ENCODE results near the gene PAQR8. TPM values are rescaled to one million over a fixed set of nuclear protein-coding genes. Genes with fewer than 3 reads are reported as not detected.

PAQR8 gene
- total and polyA plus RNA-seq, 2 of the 13 experiments (the other 11 are each of a cell fraction or from before 2014, with no cell fraction given): 37.7 to 50.7 TPM

DNA sequence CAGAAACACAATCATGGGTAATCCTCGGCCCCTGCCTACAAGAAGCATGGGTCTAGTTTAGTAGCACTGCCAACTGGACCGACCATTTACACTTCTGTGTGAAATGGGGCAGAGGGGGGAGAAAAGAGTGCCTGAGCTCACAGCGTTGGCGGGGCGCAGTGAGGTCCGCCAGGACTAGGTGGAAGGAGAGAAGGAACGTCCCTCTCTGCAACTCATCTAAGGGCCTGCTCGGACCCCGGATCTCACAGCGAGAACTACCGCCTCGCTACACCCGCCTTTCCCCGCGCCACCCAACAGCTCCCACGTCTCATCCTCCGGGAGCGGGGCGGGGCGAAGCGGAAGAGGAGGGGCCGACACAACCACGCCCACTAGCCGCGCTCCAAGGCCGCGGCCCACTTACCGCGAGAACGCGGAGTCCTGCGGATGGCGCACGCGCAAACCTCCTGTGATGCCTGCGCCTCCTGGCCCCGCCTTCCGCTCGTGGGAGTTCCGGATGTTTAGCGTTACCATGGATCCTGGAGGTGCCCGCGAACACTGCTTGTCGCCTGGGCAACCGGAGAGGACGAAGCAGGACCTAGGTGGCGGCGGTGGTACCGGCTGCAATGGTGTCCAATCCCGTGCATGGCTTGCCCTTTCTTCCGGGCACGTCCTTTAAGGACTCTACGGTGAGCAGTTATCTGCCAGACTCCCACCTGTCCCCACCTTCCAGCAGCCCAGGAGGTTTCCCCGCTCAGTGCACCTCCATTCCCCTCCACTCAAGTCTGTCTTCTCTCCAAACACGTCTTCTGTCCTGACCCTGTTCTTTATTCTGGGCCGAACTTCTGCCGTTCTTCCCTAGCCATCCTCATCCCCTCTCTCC, 58.1 kb downstream of the PAQR8 start, which contains the start of gene EFHC1 (continued):
- TF ChIP-seq HCFC1 (IDR thresholded peaks at IDR 0.05; ENCODE audit: low read depth, low read length) (peak; percentile 58; the same call in 1 of the 2 replicates), SIX1 (CRISPR knock-in tag; IDR thresholded peaks at IDR 0.05; ENCODE audit: borderline replicate concordance) (no peak), HNRNPLL (IDR thresholded peaks at IDR 0.05; ENCODE audit: low read depth, low read length, poor library complexity, severe bottlenecking) (peak; percentile 87), KMT2A (CRISPR knock-in tag; IDR thresholded peaks at IDR 0.05) (peak; percentile 90; the same call in 1 of the 2 replicates), RAD51 (IDR thresholded peaks at IDR 0.05; ENCODE audit: borderline replicate concordance) (no peak), CCAR2 (optimal IDR thresholded peaks at IDR 0.05; ENCODE audit: low read depth, low read length) (no peak), ZNF253 (CRISPR knock-in tag; IDR thresholded peaks at IDR 0.05; ENCODE audit: borderline replicate concordance) (no peak), ZNF3 (CRISPR knock-in tag; IDR thresholded peaks at IDR 0.05) (peak; percentile 47; the same call in 1 of the 2 replicates)
- TF ChIP-seq, protein P1, sequence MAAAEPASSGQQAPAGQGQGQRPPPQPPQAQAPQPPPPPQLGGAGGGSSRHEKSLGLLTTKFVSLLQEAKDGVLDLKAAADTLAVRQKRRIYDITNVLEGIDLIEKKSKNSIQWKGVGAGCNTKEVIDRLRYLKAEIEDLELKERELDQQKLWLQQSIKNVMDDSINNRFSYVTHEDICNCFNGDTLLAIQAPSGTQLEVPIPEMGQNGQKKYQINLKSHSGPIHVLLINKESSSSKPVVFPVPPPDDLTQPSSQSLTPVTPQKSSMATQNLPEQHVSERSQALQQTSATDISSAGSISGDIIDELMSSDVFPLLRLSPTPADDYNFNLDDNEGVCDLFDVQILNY (CRISPR knock-in tag; conservative IDR thresholded peaks at IDR 0.05): peak; percentile 93
- TF ChIP-seq, protein P2, sequence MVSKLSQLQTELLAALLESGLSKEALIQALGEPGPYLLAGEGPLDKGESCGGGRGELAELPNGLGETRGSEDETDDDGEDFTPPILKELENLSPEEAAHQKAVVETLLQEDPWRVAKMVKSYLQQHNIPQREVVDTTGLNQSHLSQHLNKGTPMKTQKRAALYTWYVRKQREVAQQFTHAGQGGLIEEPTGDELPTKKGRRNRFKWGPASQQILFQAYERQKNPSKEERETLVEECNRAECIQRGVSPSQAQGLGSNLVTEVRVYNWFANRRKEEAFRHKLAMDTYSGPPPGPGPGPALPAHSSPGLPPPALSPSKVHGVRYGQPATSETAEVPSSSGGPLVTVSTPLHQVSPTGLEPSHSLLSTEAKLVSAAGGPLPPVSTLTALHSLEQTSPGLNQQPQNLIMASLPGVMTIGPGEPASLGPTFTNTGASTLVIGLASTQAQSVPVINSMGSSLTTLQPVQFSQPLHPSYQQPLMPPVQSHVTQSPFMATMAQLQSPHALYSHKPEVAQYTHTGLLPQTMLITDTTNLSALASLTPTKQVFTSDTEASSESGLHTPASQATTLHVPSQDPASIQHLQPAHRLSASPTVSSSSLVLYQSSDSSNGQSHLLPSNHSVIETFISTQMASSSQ (IDR thresholded peaks at IDR 0.05; ENCODE audit: low read depth): no peak
- TF ChIP-seq, protein P2 (CRISPR knock-in tag; IDR thresholded peaks at IDR 0.05; ENCODE audit: borderline replicate concordance): peak; percentile 74; the same call in 1 of the 2 replicates
- TF ChIP-seq, protein P3, sequence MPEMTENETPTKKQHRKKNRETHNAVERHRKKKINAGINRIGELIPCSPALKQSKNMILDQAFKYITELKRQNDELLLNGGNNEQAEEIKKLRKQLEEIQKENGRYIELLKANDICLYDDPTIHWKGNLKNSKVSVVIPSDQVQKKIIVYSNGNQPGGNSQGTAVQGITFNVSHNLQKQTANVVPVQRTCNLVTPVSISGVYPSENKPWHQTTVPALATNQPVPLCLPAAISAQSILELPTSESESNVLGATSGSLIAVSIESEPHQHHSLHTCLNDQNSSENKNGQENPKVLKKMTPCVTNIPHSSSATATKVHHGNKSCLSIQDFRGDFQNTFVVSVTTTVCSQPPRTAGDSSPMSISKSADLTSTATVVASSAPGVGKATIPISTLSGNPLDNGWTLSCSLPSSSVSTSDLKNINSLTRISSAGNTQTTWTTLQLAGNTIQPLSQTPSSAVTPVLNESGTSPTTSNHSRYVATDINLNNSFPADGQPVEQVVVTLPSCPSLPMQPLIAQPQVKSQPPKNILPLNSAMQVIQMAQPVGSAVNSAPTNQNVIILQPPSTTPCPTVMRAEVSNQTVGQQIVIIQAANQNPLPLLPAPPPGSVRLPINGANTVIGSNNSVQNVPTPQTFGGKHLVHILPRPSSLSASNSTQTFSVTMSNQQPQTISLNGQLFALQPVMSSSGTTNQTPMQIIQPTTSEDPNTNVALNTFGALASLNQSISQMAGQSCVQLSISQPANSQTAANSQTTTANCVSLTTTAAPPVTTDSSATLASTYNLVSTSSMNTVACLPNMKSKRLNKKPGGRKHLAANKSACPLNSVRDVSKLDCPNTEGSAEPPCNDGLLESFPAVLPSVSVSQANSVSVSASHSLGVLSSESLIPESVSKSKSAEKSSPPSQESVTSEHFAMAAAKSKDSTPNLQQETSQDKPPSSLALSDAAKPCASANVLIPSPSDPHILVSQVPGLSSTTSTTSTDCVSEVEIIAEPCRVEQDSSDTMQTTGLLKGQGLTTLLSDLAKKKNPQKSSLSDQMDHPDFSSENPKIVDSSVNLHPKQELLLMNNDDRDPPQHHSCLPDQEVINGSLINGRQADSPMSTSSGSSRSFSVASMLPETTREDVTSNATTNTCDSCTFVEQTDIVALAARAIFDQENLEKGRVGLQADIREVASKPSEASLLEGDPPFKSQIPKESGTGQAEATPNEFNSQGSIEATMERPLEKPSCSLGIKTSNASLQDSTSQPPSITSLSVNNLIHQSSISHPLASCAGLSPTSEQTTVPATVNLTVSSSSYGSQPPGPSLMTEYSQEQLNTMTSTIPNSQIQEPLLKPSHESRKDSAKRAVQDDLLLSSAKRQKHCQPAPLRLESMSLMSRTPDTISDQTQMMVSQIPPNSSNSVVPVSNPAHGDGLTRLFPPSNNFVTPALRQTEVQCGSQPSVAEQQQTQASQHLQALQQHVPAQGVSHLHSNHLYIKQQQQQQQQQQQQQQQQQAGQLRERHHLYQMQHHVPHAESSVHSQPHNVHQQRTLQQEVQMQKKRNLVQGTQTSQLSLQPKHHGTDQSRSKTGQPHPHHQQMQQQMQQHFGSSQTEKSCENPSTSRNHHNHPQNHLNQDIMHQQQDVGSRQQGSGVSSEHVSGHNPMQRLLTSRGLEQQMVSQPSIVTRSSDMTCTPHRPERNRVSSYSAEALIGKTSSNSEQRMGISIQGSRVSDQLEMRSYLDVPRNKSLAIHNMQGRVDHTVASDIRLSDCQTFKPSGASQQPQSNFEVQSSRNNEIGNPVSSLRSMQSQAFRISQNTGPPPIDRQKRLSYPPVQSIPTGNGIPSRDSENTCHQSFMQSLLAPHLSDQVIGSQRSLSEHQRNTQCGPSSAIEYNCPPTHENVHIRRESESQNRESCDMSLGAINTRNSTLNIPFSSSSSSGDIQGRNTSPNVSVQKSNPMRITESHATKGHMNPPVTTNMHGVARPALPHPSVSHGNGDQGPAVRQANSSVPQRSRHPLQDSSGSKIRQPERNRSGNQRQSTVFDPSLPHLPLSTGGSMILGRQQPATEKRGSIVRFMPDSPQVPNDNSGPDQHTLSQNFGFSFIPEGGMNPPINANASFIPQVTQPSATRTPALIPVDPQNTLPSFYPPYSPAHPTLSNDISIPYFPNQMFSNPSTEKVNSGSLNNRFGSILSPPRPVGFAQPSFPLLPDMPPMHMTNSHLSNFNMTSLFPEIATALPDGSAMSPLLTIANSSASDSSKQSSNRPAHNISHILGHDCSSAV (CRISPR knock-in tag; IDR thresholded peaks at IDR 0.05; ENCODE audit: borderline replicate concordance): peak; percentile 70; the same call in 1 of the 2 replicates
